Subcutaneous abdominal adipose tissue (tissue), 5 donors: ENCODE measurements around the gene GPC4.

Source experiments
- H3K27ac ChIP-seq: one replicate; pipeline ENCODE4 v1.7.0; 2013; ENCODE audit warnings: low read depth, mild to moderate bottlenecking, inconsistent platforms, low read length, moderate library complexity
- H3K27me3 ChIP-seq, 5 donors: one replicate each; pipeline ENCODE4 v1.7.0; 2013; ENCODE audit warnings: low read length in 5 of 5, inconsistent platforms in 1 of 5; ENCODE audit not compliant: control insufficient read depth in 5 of 5, insufficient read depth in 4 of 5
- H3K36me3 ChIP-seq, 5 donors: one replicate each; pipeline ENCODE4 v1.7.0; 2013; ENCODE audit warnings: low read length in 5 of 5; ENCODE audit not compliant: control insufficient read depth in 5 of 5, insufficient read depth in 5 of 5
- H3K4me1 ChIP-seq, 5 donors: one replicate each; pipeline ENCODE4 v1.7.0; 2013; ENCODE audit warnings: low read length in 5 of 5, mild to moderate bottlenecking in 3 of 5, moderate library complexity in 1 of 5; ENCODE audit not compliant: control insufficient read depth in 5 of 5, insufficient read depth in 5 of 5
- H3K4me3 ChIP-seq, 5 donors: one replicate each; pipeline ENCODE4 v1.7.0; 2013; ENCODE audit warnings: low read length in 5 of 5, low read depth in 1 of 5
- H3K9ac ChIP-seq, 5 donors: one replicate each; pipeline ENCODE4 v1.7.0; 2013; ENCODE audit warnings: low read length in 5 of 5, mild to moderate bottlenecking in 4 of 5, moderate library complexity in 3 of 5
- H3K9me3 ChIP-seq, 5 donors: one replicate each; pipeline ENCODE4 v1.7.0; 2013; ENCODE audit warnings: low read length in 5 of 5; ENCODE audit not compliant: control insufficient read depth in 5 of 5
- donor health status: healthy.
- donor health status: healthy.
- donor health status: healthy.
- donor health status: healthy.
- donor health status: healthy.

GPC4 gene

GRCh38 chrX:133373386-133374079 lies 41.8 kb downstream of the GPC4 start:
- no peak overlapping the region for H3K4me3 ChIP-seq
- peaks cover 0 to 15% (median 3%) of the 10 kb centered on the region in 5 donors for H3K27me3 ChIP-seq
- no peak overlapping the region for H3K9ac ChIP-seq
- H3K36me3 ChIP-seq = no peaks in the 10 kb centered on the region
- peaks cover 0 to 12% (median 2%) of the 10 kb centered on the region in 5 donors for H3K4me1 ChIP-seq
- no peak overlapping the region for H3K27ac ChIP-seq
- no peaks in the 10 kb centered on the region for H3K9me3 ChIP-seq

GRCh38 chrX:133370696-133371275 lies 44.5 kb downstream of the GPC4 start:
- H3K9ac ChIP-seq = no peak overlapping the region
- H3K4me1 ChIP-seq = peaks cover 0 to 5% (median 0%) of the 10 kb centered on the region in 5 donors
- H3K27me3 ChIP-seq = peaks cover 0 to 12% (median 0%) of the 10 kb centered on the region in 5 donors
- H3K36me3 ChIP-seq = no peaks in the 10 kb centered on the region
- no peak overlapping the region for H3K4me3 ChIP-seq
- no peak overlapping the region for H3K27ac ChIP-seq
- no peaks in the 10 kb centered on the region for H3K9me3 ChIP-seq

- Histone ChIP-seq H3K9me3 (no peaks in the 10 kb centered on the region), H3K4me1 (peaks cover 0 to 3% (median 0%) of the 10 kb centered on the region in 5 donors), H3K27me3 (peaks cover 0 to 12% (median 0%) of the 10 kb centered on the region in 5 donors)
These were observed 46.2 kb downstream of the GPC4 start for GRCh38 chrX:133369065-133369464.

GRCh38 chrX:133366735-133367134 lies 48.6 kb downstream of the GPC4 start:
- Histone ChIP-seq H3K9ac (no peak overlapping the region), H3K36me3 (no peaks in the 10 kb centered on the region), H3K27ac (no peak overlapping the region), H3K4me1 (no peaks in the 10 kb centered on the region), H3K27me3 (peaks cover 0 to 13% (median 3%) of the 10 kb centered on the region in 5 donors), H3K4me3 (no peak overlapping the region), H3K9me3 (no peaks in the 10 kb centered on the region)

More at GRCh38 chrX:133369065-133369464, 46.2 kb downstream of the GPC4 start:
- Histone ChIP-seq H3K9ac (no peak overlapping the region), H3K27ac (no peak overlapping the region), H3K36me3 (no peaks in the 10 kb centered on the region), H3K4me3 (no peak overlapping the region)

GRCh38 chrX:133365871-133366611 lies 49.2 kb downstream of the GPC4 start:
- Histone ChIP-seq H3K9me3 (no peaks in the 10 kb centered on the region), H3K4me1 (no peaks in the 10 kb centered on the region)

GRCh38 chrX:133364865-133365264 lies 50.4 kb downstream of the GPC4 start:
- H3K27ac ChIP-seq = no peak overlapping the region
- H3K4me1 ChIP-seq = no peaks in the 10 kb centered on the region
- H3K4me3 ChIP-seq = no peak overlapping the region
- H3K36me3 ChIP-seq = no peaks in the 10 kb centered on the region
- no peaks in the 10 kb centered on the region for H3K9me3 ChIP-seq
- peaks cover 0 to 13% (median 3%) of the 10 kb centered on the region in 5 donors for H3K27me3 ChIP-seq
- H3K9ac ChIP-seq = no peak overlapping the region

More at GRCh38 chrX:133365871-133366611, 49.2 kb downstream of the GPC4 start:
- Histone ChIP-seq H3K36me3 (no peaks in the 10 kb centered on the region), H3K27me3 (peaks cover 0 to 13% (median 3%) of the 10 kb centered on the region in 5 donors), H3K4me3 (no peak overlapping the region), H3K27ac (no peak overlapping the region), H3K9ac (no peak overlapping the region)

GRCh38 chrX:133364196-133364595 lies 51.1 kb downstream of the GPC4 start:
- H3K4me3 ChIP-seq = no peak overlapping the region
- H3K27ac ChIP-seq = no peak overlapping the region
- H3K36me3 ChIP-seq = no peaks in the 10 kb centered on the region
- no peaks in the 10 kb centered on the region for H3K9me3 ChIP-seq
- H3K27me3 ChIP-seq = peaks cover 0 to 13% (median 3%) of the 10 kb centered on the region in 5 donors
- no peaks in the 10 kb centered on the region for H3K4me1 ChIP-seq
- H3K9ac ChIP-seq = no peak overlapping the region

GRCh38 chrX:133362538-133362937 lies 52.8 kb downstream of the GPC4 start:
- H3K36me3 ChIP-seq = no peaks in the 10 kb centered on the region
- H3K27me3 ChIP-seq = peaks cover 0 to 13% (median 3%) of the 10 kb centered on the region in 5 donors
- H3K27ac ChIP-seq = no peak overlapping the region
- no peak overlapping the region for H3K9ac ChIP-seq
- no peak overlapping the region for H3K4me3 ChIP-seq
- H3K9me3 ChIP-seq = no peaks in the 10 kb centered on the region
- no peaks in the 10 kb centered on the region for H3K4me1 ChIP-seq

- H3K4me3 ChIP-seq = no peak overlapping the region
- peaks cover 0 to 2% (median 0%) of the 10 kb centered on the region in 5 donors for H3K4me1 ChIP-seq
- H3K9ac ChIP-seq = no peak overlapping the region
- no peaks in the 10 kb centered on the region for H3K36me3 ChIP-seq
- H3K27ac ChIP-seq = no peak overlapping the region
- H3K27me3 ChIP-seq = peaks cover 0 to 9% (median 3%) of the 10 kb centered on the region in 5 donors
- H3K9me3 ChIP-seq = no peaks in the 10 kb centered on the region
These were observed 55.8 kb downstream of the GPC4 start for GRCh38 chrX:133359466-133359865.

GRCh38 chrX:133353233-133353632 lies 62.1 kb downstream of the GPC4 start:
- H3K9me3 ChIP-seq = no peaks in the 10 kb centered on the region
- no peak overlapping the region for H3K4me3 ChIP-seq
- peaks cover 0 to 10% (median 4%) of the 10 kb centered on the region in 5 donors for H3K27me3 ChIP-seq
- H3K9ac ChIP-seq = no peak overlapping the region
- H3K36me3 ChIP-seq = no peaks in the 10 kb centered on the region
- H3K27ac ChIP-seq = no peak overlapping the region
- peaks cover 0 to 4% (median 0%) of the 10 kb centered on the region in 5 donors for H3K4me1 ChIP-seq
